ENCODE measurements around the gene HAVCR2. TPM values are rescaled to one million over a fixed set of nuclear protein-coding genes. Genes with fewer than 3 reads are reported as not detected.

HAVCR2 gene
- total RNA-seq, 3 donors from 2014 or later = 10.8 to 26.6 (median 13.3) TPM

DNA sequence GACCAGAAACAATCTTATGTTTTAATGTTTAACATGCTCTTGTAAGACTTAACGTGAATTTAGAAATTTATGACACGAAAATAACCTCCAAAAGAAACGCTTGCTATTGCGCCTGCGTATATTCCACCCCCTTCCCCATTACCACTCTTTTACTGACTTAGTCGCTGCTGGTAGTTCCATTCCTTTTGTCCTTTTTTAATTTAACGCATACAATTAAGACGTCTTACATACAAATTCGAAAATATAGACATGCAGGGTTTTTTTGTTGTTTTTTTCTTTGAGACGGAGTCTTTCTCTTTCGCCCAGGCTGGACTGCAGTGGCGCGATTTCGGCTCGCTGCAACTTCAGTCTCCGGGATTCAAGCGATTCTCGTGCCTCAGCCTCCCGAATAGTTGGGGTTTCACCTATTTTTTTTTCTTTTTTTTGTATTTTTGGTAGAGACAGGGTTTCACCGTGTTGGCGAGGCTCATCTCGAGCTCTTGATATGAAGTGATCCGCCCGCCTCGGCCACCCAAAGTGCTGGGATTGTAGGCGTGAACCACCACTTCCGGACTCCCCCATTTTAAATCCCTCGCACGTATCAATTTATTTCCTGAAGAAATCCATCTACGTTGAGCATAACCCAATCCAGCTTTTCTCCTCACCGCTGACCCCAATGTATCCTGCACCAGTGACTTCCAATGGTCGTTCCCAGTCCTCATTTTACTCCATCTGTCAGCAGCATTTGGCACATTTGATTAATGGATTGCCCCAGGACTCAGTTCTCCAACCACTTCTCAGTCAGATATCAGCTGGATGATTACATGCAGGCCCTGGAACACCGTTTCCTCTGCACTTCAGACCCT is 34.5 kb upstream of the HAVCR2 start:
- Histone ChIP-seq H3K9me3 (no peaks in the 10 kb centered on the region), H3K36me3 (no peaks in the 10 kb centered on the region), H3K27me3 (no peaks in the 10 kb centered on the region), H3K4me3 (peak overlapping the region; percentile 81 to 97 (median 96)), H3K27ac (peak overlapping the region; percentile 88 to 93), H3K4me1 (no peaks in the 10 kb centered on the region)
- TF ChIP-seq POLR2A (IDR thresholded peaks at IDR 0.05) (no peak), POLR2AphosphoS5 (IDR thresholded peaks at IDR 0.05) (no peak)
- TF ChIP-seq, protein P1, sequence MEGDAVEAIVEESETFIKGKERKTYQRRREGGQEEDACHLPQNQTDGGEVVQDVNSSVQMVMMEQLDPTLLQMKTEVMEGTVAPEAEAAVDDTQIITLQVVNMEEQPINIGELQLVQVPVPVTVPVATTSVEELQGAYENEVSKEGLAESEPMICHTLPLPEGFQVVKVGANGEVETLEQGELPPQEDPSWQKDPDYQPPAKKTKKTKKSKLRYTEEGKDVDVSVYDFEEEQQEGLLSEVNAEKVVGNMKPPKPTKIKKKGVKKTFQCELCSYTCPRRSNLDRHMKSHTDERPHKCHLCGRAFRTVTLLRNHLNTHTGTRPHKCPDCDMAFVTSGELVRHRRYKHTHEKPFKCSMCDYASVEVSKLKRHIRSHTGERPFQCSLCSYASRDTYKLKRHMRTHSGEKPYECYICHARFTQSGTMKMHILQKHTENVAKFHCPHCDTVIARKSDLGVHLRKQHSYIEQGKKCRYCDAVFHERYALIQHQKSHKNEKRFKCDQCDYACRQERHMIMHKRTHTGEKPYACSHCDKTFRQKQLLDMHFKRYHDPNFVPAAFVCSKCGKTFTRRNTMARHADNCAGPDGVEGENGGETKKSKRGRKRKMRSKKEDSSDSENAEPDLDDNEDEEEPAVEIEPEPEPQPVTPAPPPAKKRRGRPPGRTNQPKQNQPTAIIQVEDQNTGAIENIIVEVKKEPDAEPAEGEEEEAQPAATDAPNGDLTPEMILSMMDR (IDR thresholded peaks at IDR 0.05) = no peak
- intact Hi-C loops (cut with DNase I; ENCODE audit: low total_unique reads) = no loop called here
- peak in 1 of 2 donors; percentile 35 for DNase-seq (ENCODE audit: low spot score in 2 of 2)

DNA sequence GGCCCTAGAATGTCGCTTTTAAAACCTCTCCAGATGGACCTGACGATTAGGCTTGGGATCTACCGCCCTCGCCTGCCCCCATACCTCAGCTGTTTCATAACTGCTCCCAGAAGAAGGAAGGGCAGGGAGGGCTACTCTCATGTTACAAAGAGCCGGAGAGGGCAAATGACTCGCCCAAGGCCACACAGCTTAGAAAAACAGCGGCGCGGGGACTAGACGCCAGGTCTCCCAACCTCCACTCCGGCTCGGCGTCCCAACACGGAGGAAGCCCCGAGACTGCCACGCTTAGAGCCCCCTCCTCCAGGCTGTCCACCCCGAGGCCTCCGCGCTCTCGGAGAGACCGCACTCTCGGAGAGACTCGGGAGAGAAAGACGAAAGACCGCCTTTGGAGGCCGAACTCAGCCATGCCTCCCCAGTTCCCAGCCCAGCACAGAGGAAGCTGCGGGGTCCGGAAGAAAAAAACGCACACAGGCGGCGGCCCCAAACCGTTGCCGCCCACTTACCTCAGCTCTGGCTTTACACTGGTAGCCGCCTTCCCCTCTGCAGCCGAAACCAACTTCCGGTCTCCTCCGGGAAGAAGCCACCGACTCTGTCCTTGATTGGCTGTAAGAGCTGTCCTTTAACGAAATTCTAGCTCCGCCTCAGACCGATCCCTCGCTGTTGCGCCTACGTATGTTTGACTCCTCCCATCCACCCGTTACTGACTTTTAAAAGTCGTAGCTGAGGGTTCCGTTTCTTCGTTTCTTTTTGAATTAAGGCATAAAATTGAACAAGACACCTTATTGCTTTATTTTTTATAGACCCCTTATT is 33.7 kb upstream of the HAVCR2 start, which contains the start of gene MED7:
MED7 (minus strand) TSS at position 549 of the 810 bp plus-strand sequence. CDS start 3,434 bp downstream, outside the sequence.
- no peaks in the 10 kb centered on the region for H3K4me1 ChIP-seq
- no peaks in the 10 kb centered on the region for H3K9me3 ChIP-seq
- peak within 1 kb of the TSS; percentile 81 to 97 (median 96) for H3K4me3 ChIP-seq
- no peaks in the 10 kb centered on the region for H3K27me3 ChIP-seq
- no peaks in the 10 kb centered on the region for H3K36me3 ChIP-seq
- intact Hi-C loops (cut with DNase I; ENCODE audit: low total_unique reads) = no loop called here
- peak within 1 kb of the TSS; percentile 89 to 93 for H3K27ac ChIP-seq
- DNase-seq (ENCODE audit: low spot score in 2 of 2) = peak; percentile 87 to 95
- TF ChIP-seq, protein P1 (IDR thresholded peaks at IDR 0.05) = no peak
- TF ChIP-seq POLR2A (IDR thresholded peaks at IDR 0.05) (peak; percentile 42), POLR2AphosphoS5 (IDR thresholded peaks at IDR 0.05) (peak; percentile 61 to 87 (median 67))

DNA sequence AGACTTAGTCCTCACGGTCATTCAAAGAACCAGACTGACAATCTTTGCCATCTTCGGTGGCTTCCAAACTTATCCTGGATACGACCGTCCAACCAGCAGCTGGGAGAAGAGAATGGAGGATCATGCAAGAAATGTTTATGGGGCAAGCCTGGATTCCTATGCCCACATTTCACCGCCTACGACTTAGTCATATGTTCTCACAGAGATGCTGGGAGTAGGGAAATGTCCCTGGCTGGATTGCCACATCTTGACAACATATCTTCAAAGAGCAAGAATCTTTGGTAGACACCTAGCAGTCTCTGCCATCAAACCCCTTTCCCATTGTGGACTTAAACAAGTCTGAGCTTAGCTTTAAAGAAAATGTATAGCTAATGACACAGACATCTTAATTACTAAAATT is 28.8 kb upstream of the HAVCR2 start:
- H3K4me1 ChIP-seq = no peaks in the 10 kb centered on the region
- no peaks in the 10 kb centered on the region for H3K9me3 ChIP-seq
- no peaks in the 10 kb centered on the region for H3K36me3 ChIP-seq
- H3K27ac ChIP-seq = no peak overlapping the region
- intact Hi-C loops (cut with DNase I; ENCODE audit: low total_unique reads) = no loop called here
- no peak for TF ChIP-seq POLR2A (IDR thresholded peaks at IDR 0.05)
- TF ChIP-seq, protein P1 (IDR thresholded peaks at IDR 0.05) = no peak
- TF ChIP-seq POLR2AphosphoS5 (IDR thresholded peaks at IDR 0.05) = no peak
- DNase-seq (ENCODE audit: low spot score in 2 of 2) = no peak
- no peaks in the 10 kb centered on the region for H3K27me3 ChIP-seq
- H3K4me3 ChIP-seq = no peak overlapping the region

DNA sequence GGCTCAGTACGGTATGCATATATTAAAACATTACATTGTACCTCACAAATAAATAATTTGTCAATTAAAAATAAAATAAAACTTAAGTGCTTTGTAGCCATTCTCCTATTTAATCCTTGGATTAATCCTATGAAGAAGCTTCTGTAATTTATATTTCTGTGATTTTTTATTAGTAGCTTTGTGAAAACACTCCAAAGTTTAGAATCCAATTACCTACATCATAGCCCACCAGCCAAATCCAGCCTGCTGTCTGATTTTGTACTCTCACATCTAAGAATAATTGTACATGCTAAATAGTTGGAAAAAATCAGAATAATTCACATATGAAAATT is 23.4 kb upstream of the HAVCR2 start:
- no peaks in the 10 kb centered on the region for H3K36me3 ChIP-seq
- intact Hi-C loops (cut with DNase I; ENCODE audit: low total_unique reads) = no loop called here
- TF ChIP-seq, protein P1 (IDR thresholded peaks at IDR 0.05) = no peak
- TF ChIP-seq POLR2A (IDR thresholded peaks at IDR 0.05) (no peak), POLR2AphosphoS5 (IDR thresholded peaks at IDR 0.05) (no peak)
- no peaks in the 10 kb centered on the region for H3K9me3 ChIP-seq
- no peak overlapping the region for H3K4me3 ChIP-seq
- no peak overlapping the region for H3K27ac ChIP-seq
- no peak for DNase-seq (ENCODE audit: low spot score in 2 of 2)
- no peaks in the 10 kb centered on the region for H3K27me3 ChIP-seq
- no peaks in the 10 kb centered on the region for H3K4me1 ChIP-seq

DNA sequence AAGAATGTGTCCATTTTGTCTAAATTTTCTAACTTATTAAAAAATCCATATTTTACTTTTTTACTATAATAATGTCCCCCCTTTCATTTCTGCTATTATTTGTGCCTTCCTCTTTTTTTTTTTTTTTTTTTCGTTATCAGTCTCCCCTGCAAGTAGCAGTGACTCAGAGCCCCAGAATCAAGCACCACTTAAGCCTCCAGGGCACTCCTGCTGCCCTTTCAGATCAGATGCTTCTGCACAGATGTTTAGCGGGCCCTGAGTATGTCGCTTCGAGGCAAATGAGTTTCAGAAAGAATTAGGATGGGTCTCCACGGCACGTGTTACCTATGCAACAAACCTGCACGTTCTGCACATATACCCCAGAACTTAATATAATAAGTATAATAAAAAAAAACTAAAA is 22.1 kb upstream of the HAVCR2 start:
- Histone ChIP-seq H3K9me3 (no peaks in the 10 kb centered on the region), H3K4me1 (no peaks in the 10 kb centered on the region), H3K36me3 (no peaks in the 10 kb centered on the region), H3K27ac (no peak overlapping the region), H3K4me3 (no peak overlapping the region), H3K27me3 (no peaks in the 10 kb centered on the region)
- intact Hi-C loops (cut with DNase I; ENCODE audit: low total_unique reads) = no loop called here
- no peak for DNase-seq (ENCODE audit: low spot score in 2 of 2)
- no peak for TF ChIP-seq POLR2A (IDR thresholded peaks at IDR 0.05)
- TF ChIP-seq, protein P1 (IDR thresholded peaks at IDR 0.05) = no peak
- no peak for TF ChIP-seq POLR2AphosphoS5 (IDR thresholded peaks at IDR 0.05)
